Tibial nerve (tissue), 4 donors: ENCODE results near the gene CYFIP2. TPM values are rescaled to one million over a fixed set of nuclear protein-coding genes. Genes with fewer than 3 reads are reported as not detected.

Experiments
- DNase-seq, 2 donors: peaks; one replicate each; pipeline ENCODE4 v3.0.0-alpha.2; 2019; ENCODE audit warnings: low spot score in 2 of 2
- H3K27ac ChIP-seq, 4 donors: fragments of 200-600 bp; sonication (generic) in 3 of 4; one replicate each; pipeline ENCODE4 v1.5.1; 2017 to 2019; ENCODE audit warnings: mild to moderate bottlenecking in 1 of 4
- H3K27me3 ChIP-seq, 2 donors: fragments of 200-600 bp; sonication (generic) in 1 of 2; one replicate each; pipeline versions ENCODE4 v1.5.1 to v1.6.0; 2017 to 2019
- H3K36me3 ChIP-seq, 3 donors: fragments of 200-600 bp; sonication (generic); one replicate each; pipeline ENCODE4 v1.5.1; 2018 to 2019
- H3K4me1 ChIP-seq, 4 donors: fragments of 200-600 bp; sonication (generic) in 3 of 4; one replicate each; pipeline ENCODE4 v1.5.1; 2017 to 2019
- H3K4me3 ChIP-seq, 4 donors: fragments of 200-600 bp; sonication (generic) in 3 of 4; one replicate each; pipeline ENCODE4 v1.5.1; 2017 to 2019; ENCODE audit warnings: mild to moderate bottlenecking in 1 of 4, moderate library complexity in 1 of 4
- H3K9me3 ChIP-seq, 4 donors: fragments of 200-600 bp; sonication (generic) in 3 of 4; one replicate each; pipeline ENCODE4 v1.5.1; 2017 to 2019
- EP300 ChIP-seq, 2 donors: sonication (generic); formaldehyde crosslinking; IDR thresholded peaks; one replicate each; pipeline ENCODE4 v1.6.1; 2017; ENCODE audit warnings: antibody characterized with exemption in 2 of 2, mild to moderate bottlenecking in 1 of 2
- POLR2A ChIP-seq, 2 donors: fragments of 450-650 bp; IDR thresholded peaks; one replicate each; pipeline ENCODE4 v1.6.1; 2017; ENCODE audit warnings: antibody characterized with exemption in 2 of 2, mild to moderate bottlenecking in 2 of 2, moderate library complexity in 2 of 2
- WGBS, 2 donors: methylation state at CpG; one replicate each; pipeline ENCODE4 v1.1.5; 2018; 5-methylcytosine and 5-hydroxymethylcytosine counted together
- total RNA-seq, 4 donors: library from RNA; depleted of rRNA; stranded (reverse); fragments of >200 nt; gene quantifications; one replicate each; pipeline ENCODE4 v1.1.0, GENCODE V29; 2016
- TF ChIP-seq, protein P1 (sequence below), 5 experiments: fragments of 200-600 bp in 3 of 5; fragments of 450-650 bp in 2 of 5; sonication (generic) in 3 of 5; IDR thresholded peaks; one replicate each; pipeline ENCODE4 v1.5.1; 2016 to 2019; ENCODE audit warnings: antibody characterized with exemption in 5 of 5, mild to moderate bottlenecking in 3 of 5, moderate library complexity in 2 of 5

CYFIP2 gene
- total RNA-seq, 4 donors from 2014 or later = 14.4 to 27.3 (median 18.0) TPM

DNA sequence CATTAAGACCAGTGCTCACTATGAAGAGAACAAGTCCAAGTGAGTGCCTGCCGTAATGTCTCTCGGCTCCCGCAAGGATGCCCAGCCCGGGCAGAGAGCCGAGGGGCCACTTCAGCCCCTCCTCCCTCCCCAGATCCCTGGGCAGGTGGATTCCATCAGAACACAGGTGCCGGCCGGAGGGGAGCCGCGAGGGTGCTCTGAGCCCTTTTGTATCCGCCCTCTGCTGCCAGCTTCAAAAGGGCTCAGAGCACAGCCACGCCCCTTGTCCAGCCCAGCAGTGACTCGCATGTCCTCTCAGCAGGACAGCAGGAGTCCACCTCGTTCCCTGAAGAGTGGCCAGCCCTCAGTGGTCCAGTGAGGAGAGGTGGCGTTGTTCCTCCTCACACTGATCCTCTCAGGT is 43.9 kb downstream of the CYFIP2 start:
- DNase-seq = no peak
- no peaks in the 10 kb centered on the region for H3K9me3 ChIP-seq
- H3K4me1 ChIP-seq = no peaks in the 10 kb centered on the region
- H3K36me3 ChIP-seq = peaks cover 0 to 23% (median 0%) of the 10 kb centered on the region in 3 donors
- H3K27me3 ChIP-seq = no peaks in the 10 kb centered on the region
- no peak overlapping the region for H3K27ac ChIP-seq
- TF ChIP-seq, protein P1, sequence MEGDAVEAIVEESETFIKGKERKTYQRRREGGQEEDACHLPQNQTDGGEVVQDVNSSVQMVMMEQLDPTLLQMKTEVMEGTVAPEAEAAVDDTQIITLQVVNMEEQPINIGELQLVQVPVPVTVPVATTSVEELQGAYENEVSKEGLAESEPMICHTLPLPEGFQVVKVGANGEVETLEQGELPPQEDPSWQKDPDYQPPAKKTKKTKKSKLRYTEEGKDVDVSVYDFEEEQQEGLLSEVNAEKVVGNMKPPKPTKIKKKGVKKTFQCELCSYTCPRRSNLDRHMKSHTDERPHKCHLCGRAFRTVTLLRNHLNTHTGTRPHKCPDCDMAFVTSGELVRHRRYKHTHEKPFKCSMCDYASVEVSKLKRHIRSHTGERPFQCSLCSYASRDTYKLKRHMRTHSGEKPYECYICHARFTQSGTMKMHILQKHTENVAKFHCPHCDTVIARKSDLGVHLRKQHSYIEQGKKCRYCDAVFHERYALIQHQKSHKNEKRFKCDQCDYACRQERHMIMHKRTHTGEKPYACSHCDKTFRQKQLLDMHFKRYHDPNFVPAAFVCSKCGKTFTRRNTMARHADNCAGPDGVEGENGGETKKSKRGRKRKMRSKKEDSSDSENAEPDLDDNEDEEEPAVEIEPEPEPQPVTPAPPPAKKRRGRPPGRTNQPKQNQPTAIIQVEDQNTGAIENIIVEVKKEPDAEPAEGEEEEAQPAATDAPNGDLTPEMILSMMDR (IDR thresholded peaks at IDR 0.05) = no peak
- TF ChIP-seq EP300 (IDR thresholded peaks at IDR 0.05) (no peak), POLR2A (IDR thresholded peaks at IDR 0.05) (no peak)
- WGBS, 2 donors = 74 to 76% methylated on average over 5 to 10 of the region's 14 CpGs
- H3K4me3 ChIP-seq = no peak overlapping the region

DNA sequence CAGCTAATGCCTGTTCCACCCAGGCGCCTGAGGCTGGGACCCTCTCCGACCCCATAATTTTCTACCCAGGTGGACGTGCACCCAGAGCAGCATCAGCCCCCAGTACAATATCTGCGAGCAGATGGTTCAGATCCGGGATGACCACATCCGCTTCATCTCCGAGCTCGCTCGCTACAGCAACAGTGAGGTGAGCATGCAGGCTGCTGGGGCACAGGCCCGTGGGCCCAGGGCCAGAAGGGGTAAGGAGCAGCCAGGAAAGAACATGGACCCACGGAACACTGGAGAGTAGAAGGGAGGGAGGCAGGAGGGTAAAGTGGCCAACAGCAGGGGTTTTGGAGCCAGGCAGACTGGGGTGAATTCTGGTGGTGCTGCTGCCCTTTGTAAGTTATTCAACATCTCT is 45.7 kb downstream of the CYFIP2 start:
- no peak for TF ChIP-seq POLR2A (IDR thresholded peaks at IDR 0.05)
- TF ChIP-seq, protein P1 (IDR thresholded peaks at IDR 0.05) = no peak
- TF ChIP-seq EP300 (IDR thresholded peaks at IDR 0.05) = no peak
- no peak overlapping the region for H3K4me3 ChIP-seq
- DNase-seq = no peak
- H3K4me1 ChIP-seq = no peaks in the 10 kb centered on the region
- WGBS, 2 donors = 95 to 96% methylated on average over 11 of the region's 11 CpGs
- H3K27ac ChIP-seq = no peak overlapping the region
- H3K9me3 ChIP-seq = no peaks in the 10 kb centered on the region
- H3K36me3 ChIP-seq = peaks cover 0 to 22% (median 0%) of the 10 kb centered on the region in 3 donors
- H3K27me3 ChIP-seq = no peaks in the 10 kb centered on the region

DNA sequence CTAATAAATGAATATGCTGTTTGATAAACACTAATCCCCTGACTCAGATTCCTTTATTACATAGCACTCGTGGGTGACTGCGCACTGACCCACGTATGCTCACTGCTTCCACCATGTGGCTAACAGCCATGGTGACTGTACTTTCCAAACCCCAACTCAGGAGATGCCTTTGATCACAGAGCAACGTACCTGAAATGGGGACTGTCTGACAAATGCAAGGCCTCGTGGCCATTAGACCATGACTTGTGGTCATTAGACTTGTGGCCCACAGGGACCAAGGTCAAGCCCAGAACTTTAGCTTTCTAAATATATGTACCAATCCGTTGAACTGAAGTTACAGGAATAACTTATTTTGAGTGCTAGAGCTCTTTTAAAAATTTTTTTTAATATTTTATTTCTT is 46.6 kb downstream of the CYFIP2 start:
- WGBS, 2 donors = 21 to 26% methylated on average over 6 of the region's 6 CpGs
- peak in 1 of 2 donors; percentile 22 for DNase-seq
- Histone ChIP-seq H3K9me3 (no peaks in the 10 kb centered on the region), H3K27me3 (no peaks in the 10 kb centered on the region), H3K4me1 (no peaks in the 10 kb centered on the region), H3K36me3 (peaks cover 0 to 22% (median 0%) of the 10 kb centered on the region in 3 donors), H3K27ac (no peak overlapping the region), H3K4me3 (no peak overlapping the region)
- no peak for TF ChIP-seq EP300 (IDR thresholded peaks at IDR 0.05)
- TF ChIP-seq, protein P1 (IDR thresholded peaks at IDR 0.05) = peak; percentile 39 to 60 (median 50)

DNA sequence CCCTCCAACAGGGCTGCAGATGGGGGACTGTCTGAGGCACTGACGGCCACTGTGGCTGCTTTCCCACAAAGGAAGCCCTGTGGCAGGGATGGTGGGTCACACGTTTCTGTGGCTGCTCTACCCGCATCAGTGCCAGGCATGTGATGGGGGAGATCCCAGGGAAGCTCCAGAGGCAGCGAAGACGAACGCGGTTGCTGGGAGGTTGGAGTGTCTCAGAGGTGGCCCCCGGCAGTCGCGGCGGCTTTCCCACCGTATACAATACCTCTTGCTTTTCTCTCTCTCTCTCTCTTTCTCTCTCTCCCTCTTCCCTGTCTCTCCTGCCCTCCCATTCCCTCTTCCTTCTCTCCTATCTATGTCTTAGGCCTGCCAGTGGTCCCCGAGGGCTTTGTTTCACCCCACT is 56.7 kb downstream of the CYFIP2 start:
- Histone ChIP-seq H3K27ac (no peak overlapping the region), H3K4me3 (no peak overlapping the region), H3K9me3 (no peaks in the 10 kb centered on the region), H3K4me1 (no peaks in the 10 kb centered on the region), H3K27me3 (no peaks in the 10 kb centered on the region), H3K36me3 (peaks cover 0 to 50% (median 5%) of the 10 kb centered on the region in 3 donors)
- TF ChIP-seq, protein P1 (IDR thresholded peaks at IDR 0.05) = no peak
- TF ChIP-seq EP300 (IDR thresholded peaks at IDR 0.05) (no peak), POLR2A (IDR thresholded peaks at IDR 0.05) (no peak)
- WGBS, 2 donors = 89 to 91% methylated on average over 13 of the region's 13 CpGs
- DNase-seq = no peak

DNA sequence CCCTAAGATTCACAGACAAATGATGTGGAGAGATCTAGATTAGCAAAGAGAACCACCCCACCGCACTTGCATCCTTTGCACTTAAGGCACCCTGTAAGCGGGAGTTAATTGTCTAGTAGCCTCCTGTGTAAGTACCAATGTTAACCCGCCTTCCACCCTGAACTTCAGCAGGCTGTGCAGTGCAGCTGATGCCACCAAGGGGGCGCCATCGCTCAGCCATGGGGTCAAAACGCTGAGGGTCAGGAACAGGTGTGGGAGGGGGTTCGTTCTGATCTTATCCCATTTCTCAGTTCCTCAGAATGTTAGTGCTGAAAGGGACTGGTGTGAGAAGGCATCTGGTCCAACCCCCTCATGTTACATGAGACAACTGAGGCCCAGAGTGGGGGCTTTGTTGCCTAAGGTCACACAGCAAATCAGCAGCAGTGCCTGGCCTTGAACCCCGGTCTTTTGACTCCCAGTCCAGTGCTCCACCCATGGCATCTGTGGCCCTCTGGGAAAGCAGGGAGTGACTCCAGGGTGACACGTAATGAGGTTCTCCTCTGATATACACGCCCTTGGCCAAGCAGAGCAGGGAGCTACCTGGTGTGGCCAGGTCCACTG is 57.3 kb downstream of the CYFIP2 start:
- H3K36me3 ChIP-seq = peaks cover 0 to 50% (median 5%) of the 10 kb centered on the region in 3 donors
- peaks cover 0 to 3% (median 0%) of the 10 kb centered on the region in 4 donors for H3K4me1 ChIP-seq
- no peak for DNase-seq
- H3K27ac ChIP-seq = no peak overlapping the region
- H3K4me3 ChIP-seq = no peak overlapping the region
- TF ChIP-seq, protein P1 (IDR thresholded peaks at IDR 0.05) = peak in 1 of 5 experiments; percentile 5
- TF ChIP-seq EP300 (IDR thresholded peaks at IDR 0.05) = no peak
- no peaks in the 10 kb centered on the region for H3K9me3 ChIP-seq
- whole genome bisulfite sequencing, 2 donors = 88 to 89% methylated on average over 9 to 10 of the region's 10 CpGs
- H3K27me3 ChIP-seq = no peaks in the 10 kb centered on the region
